Measurements from ENCODE around the gene EHD2.

Gene EHD2

GRCh38 chr19:47681388-47681787, 31.8 kb upstream of the EHD2 start:
- TF ChIP-seq GATA3 (IDR thresholded peaks at IDR 0.05; ENCODE audit: low read depth, low read length) (no peak), GATA2 (IDR thresholded peaks at IDR 0.05; ENCODE audit: low read depth, low read length) (no peak)

- TF ChIP-seq GATA2 (IDR thresholded peaks at IDR 0.05; ENCODE audit: low read depth, low read length) (no peak), GATA3 (IDR thresholded peaks at IDR 0.05; ENCODE audit: low read depth, low read length) (no peak)
Observed at GRCh38 chr19:47681936-47682335, 31.3 kb upstream of the EHD2 start.

GRCh38 chr19:47682939-47683338, 30.3 kb upstream of the EHD2 start:
- TF ChIP-seq GATA3 (IDR thresholded peaks at IDR 0.05; ENCODE audit: low read depth, low read length) (no peak), GATA2 (IDR thresholded peaks at IDR 0.05; ENCODE audit: low read depth, low read length) (no peak)

GRCh38 chr19:47686679-47687450, 26.4 kb upstream of the EHD2 start:
- TF ChIP-seq GATA3 (IDR thresholded peaks at IDR 0.05; ENCODE audit: low read depth, low read length) (no peak), GATA2 (IDR thresholded peaks at IDR 0.05; ENCODE audit: low read depth, low read length) (no peak)

DNA sequence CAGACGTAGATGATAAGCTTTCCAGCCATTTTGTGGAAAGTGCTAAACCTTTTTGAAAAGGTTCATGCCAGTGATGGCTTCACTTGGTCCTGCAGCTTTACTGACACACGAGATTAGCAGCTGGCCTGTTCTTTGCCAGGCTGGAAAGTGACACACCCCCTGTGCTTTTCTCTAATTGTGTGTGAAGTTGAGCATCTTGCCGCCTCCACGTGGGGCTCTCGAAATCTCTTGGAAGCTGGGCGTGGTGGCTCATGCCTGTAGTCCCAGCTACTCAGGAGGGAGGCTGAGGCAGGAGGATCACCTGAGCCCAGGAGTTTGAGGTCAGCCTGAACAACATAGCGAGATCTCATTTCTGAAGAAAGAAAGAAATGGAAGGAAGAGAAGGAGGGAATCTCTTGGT, 25.3 kb upstream of the EHD2 start:
- TF ChIP-seq GATA3 (IDR thresholded peaks at IDR 0.05; ENCODE audit: low read depth, low read length): no peak
- TF ChIP-seq GATA2 (IDR thresholded peaks at IDR 0.05; ENCODE audit: low read depth, low read length): no peak

DNA sequence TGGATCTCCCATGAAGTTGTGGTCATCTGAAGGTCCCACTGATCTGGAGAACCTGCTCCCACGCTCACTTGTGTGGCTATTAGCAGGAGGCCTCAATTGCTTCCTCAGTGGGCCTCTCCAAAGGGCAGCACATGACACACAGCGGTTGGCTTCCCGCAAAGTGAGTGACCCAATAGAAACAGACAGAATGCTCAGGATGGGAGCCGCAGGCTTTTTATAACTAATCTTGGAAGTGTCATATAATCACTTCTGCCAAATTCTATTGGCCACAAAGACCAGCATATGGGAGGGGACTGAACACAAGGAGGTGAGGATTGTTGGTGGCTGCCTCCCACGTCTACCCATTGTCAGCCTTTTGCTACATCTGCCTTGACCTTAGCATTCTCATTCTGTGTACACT, 22.1 kb upstream of the EHD2 start:
- TF ChIP-seq GATA3 (IDR thresholded peaks at IDR 0.05; ENCODE audit: low read depth, low read length): no peak
- TF ChIP-seq GATA2 (IDR thresholded peaks at IDR 0.05; ENCODE audit: low read depth, low read length): no peak

DNA sequence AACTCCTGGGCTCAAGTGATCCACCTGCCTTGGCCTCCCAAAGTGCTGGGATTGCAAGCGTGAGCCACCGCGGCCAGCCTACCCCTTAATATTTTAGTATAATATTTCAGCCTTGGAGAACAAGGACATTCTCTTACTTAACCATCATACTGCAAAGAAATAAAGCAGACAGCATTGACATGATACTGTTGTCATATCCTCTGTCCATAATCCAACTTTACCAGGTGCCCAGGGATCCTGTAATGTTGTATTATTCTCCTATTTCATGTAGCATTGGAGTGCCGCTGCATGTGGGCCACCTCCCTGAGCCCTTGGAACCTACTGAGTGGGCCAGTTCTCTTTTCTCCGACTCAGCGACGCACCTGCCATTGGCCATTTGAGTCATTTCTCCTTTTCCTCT, 21.4 kb upstream of the EHD2 start:
- TF ChIP-seq GATA2 (IDR thresholded peaks at IDR 0.05; ENCODE audit: low read depth, low read length) (no peak), GATA3 (IDR thresholded peaks at IDR 0.05; ENCODE audit: low read depth, low read length) (no peak)

DNA sequence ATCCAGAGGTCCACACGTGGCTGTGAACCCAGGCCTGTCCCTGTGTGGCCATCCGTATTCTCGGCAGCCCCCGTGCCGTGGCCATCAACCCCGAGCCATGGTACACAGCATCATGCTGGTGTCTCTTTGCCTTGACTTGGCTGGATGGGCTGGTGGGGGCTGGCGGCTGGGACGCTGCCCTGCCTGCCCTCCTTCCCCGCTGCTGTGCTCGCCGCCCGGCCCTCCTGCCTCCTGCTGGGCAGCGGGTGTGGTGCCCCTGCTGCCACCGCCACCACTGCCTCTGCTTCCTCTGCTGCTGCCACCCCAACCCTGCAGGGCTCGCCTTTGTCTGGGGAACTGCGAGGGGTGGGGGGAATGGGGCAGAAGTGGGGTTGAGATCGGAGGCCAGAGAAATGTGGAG, 19.7 kb upstream of the EHD2 start:
- TF ChIP-seq GATA3 (IDR thresholded peaks at IDR 0.05; ENCODE audit: low read depth, low read length) (no peak), GATA2 (IDR thresholded peaks at IDR 0.05; ENCODE audit: low read depth, low read length) (no peak)

- TF ChIP-seq GATA3 (IDR thresholded peaks at IDR 0.05; ENCODE audit: low read depth, low read length): no peak
- TF ChIP-seq GATA2 (IDR thresholded peaks at IDR 0.05; ENCODE audit: low read depth, low read length): no peak
Observed at GRCh38 chr19:47693903-47694302, 19.3 kb upstream of the EHD2 start.

GRCh38 chr19:47694466-47695273, 18.6 kb upstream of the EHD2 start:
- TF ChIP-seq GATA3 (IDR thresholded peaks at IDR 0.05; ENCODE audit: low read depth, low read length) (no peak), GATA2 (IDR thresholded peaks at IDR 0.05; ENCODE audit: low read depth, low read length) (no peak)

GRCh38 chr19:47695533-47696262, 17.5 kb upstream of the EHD2 start:
- no peak for TF ChIP-seq GATA3 (IDR thresholded peaks at IDR 0.05; ENCODE audit: low read depth, low read length)
- no peak for TF ChIP-seq GATA2 (IDR thresholded peaks at IDR 0.05; ENCODE audit: low read depth, low read length)

DNA sequence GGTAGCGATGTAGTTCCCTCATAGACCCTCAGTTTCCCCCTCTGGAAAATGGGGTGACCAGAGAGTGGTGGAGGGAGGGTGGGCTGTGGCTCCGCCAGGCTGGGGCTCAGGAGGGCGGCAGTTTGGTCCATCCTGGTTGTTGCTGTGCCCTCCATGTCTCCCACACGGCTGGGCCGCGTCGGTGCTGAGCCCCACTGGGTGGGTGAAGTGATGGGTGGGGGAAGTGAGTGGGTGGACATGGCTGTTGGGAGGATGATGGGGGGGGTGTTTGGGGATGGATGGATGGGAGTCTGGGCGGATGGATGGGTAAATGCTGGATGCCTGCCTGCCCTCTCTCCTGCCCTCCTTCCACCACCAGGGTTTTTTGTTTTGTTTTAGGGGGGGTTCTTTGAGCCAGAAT, 16.6 kb upstream of the EHD2 start:
- no peak for TF ChIP-seq GATA3 (IDR thresholded peaks at IDR 0.05; ENCODE audit: low read depth, low read length)
- TF ChIP-seq GATA2 (IDR thresholded peaks at IDR 0.05; ENCODE audit: low read depth, low read length): no peak

- no peak for TF ChIP-seq GATA3 (IDR thresholded peaks at IDR 0.05; ENCODE audit: low read depth, low read length)
- TF ChIP-seq GATA2 (IDR thresholded peaks at IDR 0.05; ENCODE audit: low read depth, low read length): no peak
Observed at GRCh38 chr19:47697863-47698609, 15.2 kb upstream of the EHD2 start.
